HepG2 (cell line): ENCODE results near the gene ZNF285.

Experiments
- EZH2 ChIP-seq: conservative IDR thresholded peaks from 2 replicates; pipeline ENCODE4 v1.6.1; 2012; ENCODE audit warnings: mild to moderate bottlenecking, low read depth, low read length, moderate library complexity
- RAD21 ChIP-seq: fragments of 450-650 bp; formaldehyde crosslinking; IDR thresholded peaks from 2 replicates; pipeline ENCODE4 v1.5.0; 2020; ENCODE audit warnings: mild to moderate bottlenecking
- TBL1XR1 ChIP-seq: fragments of 150-350 bp; IDR thresholded peaks from 2 replicates; pipeline ENCODE4 v1.6.1; 2014; ENCODE audit warnings: borderline replicate concordance, low read length; ENCODE audit not compliant: partially characterized antibody
- ZNF17 ChIP-seq: sonication (generic); formaldehyde crosslinking; IDR thresholded peaks from 2 replicates; pipeline ENCODE4 v1.5.0; 2020; ENCODE audit warnings: mild to moderate bottlenecking, missing genetic modification reagents
- TF ChIP-seq, protein P1 (sequence below): sonication (generic); formaldehyde crosslinking; IDR thresholded peaks from 2 replicates; pipeline ENCODE4 v1.8.0; 2022; ENCODE audit warnings: low read depth, missing genetic modification reagents

DNA sequence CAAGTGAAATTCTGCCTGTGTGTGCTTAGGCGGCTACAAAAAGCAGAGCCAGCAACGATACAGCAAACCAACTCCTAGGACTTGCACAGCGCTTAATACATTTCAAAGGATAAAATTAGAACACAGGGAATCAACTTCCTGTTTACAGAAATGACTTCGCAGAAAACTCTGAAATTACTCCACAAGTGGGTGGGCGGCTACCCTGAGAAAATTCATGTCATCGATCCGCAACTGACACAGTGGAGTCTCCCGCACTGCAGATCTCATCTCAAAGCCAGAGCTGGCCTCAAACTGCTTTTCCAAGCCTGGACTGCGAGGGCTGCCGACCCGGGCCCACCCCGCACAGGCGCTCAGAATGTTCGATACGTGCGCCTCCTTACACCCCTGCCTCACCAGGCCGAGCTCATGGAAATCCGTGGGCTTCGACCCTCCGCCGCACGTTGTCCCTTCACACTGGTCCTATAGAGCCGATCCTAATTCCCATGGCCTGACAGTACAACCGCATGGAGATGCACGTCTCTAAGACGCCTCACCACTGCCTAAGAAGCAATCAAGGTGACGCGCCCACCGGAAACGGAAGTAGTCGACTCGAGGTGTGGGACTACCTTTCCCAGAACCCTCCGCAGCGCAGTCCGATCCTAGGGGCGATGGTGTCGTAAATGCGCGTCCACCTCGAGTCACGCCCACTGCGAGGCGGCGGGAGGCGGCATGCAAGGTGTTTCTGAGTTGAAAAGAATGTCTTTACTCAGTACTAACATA, 46.7 kb upstream of the ZNF285 start, which contains the start of gene ZNF229:
- TF ChIP-seq ZNF17 (no peak), TBL1XR1 (no peak), RAD21 (no peak), EZH2 (no peak)
- TF ChIP-seq, protein P1, sequence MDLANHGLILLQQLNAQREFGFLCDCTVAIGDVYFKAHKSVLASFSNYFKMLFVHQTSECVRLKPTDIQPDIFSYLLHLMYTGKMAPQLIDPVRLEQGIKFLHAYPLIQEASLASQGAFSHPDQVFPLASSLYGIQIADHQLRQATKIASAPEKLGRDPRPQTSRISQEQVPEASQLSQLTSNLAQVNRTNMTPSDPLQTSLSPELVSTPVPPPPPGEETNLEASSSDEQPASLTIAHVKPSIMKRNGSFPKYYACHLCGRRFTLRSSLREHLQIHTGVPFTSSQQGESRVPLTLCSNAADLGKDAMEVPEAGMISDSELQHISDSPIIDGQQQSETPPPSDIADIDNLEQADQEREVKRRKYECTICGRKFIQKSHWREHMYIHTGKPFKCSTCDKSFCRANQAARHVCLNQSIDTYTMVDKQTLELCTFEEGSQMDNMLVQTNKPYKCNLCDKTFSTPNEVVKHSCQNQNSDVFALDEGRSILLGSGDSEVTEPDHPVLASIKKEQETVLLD: no peak
